GM21515 (cell line): Measurements from ENCODE around the gene CDH22.

Experiments
- ATAC-seq: cut with Tn5 transposase; IDR thresholded peaks from one replicate; pipeline ENCODE4 v1.9.1; 2021; ENCODE audit not compliant: unreplicated experiment

Gene CDH22

DNA sequence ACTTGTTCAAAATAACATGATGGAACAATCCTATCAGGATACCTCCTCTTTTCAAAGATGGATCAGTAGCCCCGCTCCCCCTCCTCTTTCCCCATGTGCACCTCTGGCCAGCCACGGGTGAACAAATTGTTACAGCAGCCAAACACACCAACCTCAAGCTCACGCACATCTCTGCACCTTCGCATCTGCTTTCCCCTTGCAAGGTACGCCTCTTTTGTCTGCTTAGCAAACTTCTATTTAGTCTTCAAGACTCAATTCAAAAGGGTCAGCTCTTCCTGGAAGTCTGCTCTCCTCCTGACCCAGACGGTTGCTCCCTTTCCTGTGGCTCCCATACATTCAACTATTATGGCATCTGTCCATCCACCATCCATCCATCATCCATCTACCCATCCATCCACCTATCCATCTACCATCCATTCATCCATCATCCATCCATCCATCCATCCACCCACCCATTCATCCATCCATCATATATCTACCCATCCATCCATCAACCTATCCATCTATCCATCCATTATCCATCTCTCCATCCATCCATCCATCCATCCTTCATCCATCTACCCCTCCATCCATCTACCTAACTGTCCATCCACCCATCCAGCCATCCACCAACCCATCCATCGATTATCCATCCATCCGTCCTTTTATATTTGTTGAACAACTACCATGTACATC lies 36.3 kb upstream of the CDH22 start:
- no peak for ATAC-seq

DNA sequence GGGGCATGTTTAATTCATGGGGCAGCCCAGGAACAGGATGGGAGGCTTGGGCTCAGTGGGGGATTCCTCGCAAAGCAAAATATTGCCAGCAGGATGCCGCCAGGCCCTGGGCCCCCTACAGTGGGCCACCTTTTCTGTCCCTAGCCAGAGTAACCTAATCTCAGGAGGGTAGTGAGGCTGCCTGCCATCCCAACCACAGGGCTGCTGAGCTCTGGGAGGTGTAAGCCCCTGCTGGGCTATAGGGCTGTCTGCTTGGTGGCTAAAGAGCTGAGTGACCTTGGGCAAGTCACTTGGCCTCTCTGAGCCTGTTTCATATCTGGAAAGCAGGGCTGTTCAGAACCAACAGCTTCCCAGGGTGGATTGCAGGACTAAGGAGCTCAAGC lies 35.7 kb upstream of the CDH22 start:
- ATAC-seq, result no peak

DNA sequence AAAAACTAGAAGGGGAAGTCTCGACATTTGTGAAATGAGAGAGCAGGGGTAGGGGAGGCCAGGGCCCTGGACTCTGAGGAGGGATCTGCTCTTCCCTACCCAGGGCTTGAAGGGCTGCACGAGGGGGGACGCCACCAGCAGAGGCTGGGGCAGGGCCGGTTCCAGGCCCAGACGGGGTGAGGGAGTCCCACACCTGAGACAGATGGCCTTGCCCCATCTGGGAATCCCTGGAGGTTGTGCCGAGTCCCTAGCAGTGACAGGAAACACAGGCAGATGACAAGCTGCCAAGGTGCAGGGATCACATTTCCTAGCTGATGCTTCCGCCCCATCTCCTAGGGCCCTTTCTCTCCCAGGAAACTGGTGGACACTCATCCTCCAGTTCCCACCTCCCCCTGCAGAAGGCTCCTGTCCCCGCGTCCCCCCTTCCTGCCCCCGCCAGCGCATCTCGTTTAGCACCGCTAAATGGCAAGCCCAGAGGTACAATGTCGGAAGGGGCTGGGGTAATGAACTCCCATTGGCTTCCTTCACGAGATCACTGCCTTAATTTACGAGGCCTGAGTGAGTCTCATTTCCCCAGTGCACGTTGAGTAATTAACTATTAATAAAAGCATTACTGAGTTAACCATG lies 35.2 kb upstream of the CDH22 start:
- no peak for ATAC-seq

DNA sequence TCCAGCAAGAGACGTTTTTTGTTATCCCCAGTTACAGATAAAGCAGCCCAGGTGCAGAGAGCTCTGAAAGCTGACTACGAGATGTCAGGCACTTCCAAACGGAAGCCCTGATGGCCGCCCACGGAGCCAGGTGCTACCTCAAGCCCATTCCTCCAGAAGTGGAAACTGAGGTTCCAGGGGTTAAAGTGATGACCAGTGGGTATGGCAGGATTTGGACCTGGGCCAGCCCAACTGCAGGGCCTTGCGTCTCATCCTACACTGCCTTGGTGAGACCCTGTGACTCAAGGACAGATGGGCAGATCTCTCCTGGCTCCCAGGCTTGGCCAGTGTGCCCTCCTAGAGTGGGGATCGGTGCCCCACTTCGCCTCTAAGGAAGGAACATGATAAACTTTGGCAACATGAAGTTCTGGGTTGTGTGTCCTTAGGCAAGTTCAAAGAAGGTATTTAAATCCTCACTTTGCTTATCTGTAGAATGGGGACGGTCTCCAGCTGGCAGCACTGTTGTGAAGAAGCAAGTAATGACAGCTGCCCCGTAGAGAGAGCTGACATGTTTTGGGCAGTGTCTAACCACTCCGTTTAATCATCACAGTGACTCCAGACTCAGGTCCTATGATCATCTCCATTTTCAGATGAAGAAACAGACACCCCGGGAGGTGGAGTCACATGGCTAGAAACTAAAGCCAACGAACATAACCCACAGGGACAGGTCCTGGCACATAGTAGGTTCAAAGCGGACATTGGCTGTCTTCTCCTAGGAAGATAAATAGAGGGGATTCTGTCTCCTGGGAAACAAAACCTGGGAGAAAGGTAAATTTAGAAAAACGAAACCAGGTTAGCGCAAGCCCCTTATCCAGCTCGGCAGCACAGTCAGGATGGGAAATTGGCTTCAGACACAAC lies 34.4 kb upstream of the CDH22 start:
- ATAC-seq, result no peak

DNA sequence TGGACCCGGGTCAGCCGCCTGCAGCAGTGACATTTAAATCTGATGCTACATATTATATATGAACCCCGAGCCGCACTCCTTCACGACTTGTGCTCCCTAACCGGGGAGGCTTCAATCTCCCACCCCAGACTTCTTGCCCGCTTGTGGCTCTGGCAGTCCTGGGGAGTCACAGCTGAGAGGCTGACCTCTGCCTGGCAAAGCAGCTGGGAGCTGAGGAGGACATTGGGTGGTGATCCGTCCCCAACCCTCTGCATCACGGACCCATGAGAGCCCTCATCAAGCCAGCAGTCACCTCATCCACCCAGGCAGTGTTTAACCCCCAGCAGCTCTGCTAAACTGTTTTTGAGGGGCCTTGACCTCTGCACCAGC lies 33.7 kb upstream of the CDH22 start:
- no peak for ATAC-seq

DNA sequence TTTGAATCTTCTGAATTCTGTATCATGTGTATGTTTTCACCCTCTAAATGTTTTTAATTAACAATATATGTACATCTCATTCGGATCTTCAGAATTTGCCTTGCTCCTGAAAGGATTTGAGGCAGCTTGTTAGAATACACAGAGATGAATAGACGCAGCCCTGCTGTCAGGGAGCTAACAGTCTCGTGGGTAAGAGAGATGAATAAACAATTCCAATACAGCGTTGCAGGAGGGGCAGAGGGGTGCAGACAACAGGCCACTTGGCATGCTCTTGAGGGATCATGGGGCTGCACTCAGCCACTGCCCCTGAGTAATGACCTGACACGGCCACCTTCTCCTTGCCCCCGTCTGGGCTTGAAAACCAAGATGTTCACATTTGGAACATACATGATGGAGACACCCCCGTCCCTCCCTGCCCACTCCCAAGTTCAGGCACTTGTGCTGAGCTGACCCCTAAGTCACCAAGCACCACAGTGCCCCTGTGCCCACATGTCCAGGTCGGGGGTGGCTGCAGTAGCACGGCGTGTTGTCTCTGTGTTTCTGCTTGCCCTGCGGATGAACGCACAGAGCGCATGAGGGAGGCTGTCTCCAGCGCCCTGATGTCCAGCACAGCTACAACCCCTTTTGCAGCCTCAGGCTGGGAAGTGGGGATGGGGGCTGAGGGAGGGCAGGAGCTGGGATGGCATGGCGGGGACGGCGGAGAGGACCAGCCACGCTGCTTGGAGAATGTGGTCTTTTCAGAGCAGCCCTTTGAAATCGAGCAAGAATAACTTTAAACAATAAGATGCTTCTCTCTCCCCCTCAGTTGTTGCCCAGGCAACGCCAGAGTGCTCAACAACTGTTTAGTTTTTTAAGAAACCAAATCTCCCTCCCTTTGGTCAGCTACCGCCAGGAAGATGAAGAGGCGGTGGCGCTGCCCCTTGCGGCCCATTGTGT lies 33.0 kb upstream of the CDH22 start:
- ATAC-seq, result no peak

DNA sequence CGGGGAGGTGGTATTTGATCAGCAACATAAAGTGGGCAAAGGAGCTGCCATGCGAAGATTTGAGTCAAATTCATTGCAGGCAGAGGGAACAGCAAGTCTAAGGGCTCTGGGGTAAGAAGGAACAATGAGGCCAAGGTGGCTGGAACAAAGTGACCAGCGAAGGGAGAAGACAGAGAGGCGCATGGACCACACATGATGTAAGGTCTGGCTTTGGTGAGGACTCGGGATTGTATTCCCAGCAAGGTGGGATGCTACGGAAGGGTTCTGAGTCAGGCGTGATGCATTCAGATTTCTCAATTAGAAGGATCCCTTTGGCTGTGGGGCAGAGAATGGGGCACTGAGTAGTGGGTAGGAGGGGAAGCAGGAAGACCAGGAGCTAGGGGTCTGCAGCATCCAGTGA lies 30.7 kb upstream of the CDH22 start:
- no peak for ATAC-seq

DNA sequence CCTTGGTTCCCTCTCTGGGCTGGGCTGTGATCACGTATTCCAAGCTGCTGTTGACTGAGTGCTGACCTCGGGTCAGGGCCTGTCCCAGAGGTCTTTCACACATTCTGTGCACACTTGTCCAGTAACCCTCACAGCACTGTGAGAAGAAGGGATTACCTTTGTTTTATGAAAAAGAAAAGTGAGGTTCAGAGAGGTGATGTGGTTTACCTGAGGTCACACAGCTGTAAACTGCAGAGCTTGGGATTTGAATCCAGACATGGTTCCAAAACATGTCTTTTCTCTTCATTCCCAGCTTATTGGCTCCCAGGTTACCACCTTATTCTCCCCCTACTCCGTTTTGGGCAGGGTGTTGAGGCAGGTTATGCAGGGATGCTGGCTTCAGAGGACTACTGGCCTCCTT lies 28.4 kb upstream of the CDH22 start:
- no peak for ATAC-seq

DNA sequence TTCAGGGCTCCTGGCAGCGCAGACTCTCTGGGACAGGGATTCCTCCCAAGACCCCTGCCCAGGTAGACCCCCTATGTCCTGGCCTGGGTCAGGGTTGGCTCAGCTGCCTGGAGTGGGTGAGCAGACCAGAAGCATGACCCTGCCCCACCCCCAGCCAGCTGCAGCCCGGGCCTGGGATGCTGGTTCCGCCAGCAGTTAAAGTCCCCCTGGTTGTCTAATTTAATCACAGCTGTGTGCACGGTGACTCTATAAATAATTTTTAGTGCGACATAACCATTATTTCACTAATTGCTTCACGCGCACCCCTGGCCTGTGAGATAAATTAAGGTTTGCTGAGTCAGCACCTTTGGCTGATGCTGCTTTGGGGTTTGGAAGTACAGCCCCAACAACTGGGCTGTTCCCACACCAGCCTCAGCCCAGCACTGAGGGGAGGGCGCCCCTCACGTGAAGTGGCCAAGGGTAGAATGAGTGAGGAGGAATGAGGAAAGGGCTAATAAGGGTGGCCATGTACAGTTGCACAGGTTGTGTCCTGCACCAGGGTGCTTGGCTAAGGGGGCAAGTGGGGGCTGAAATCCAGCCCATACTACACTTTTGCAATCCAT lies 26.1 kb upstream of the CDH22 start:
- ATAC-seq, result no peak

DNA sequence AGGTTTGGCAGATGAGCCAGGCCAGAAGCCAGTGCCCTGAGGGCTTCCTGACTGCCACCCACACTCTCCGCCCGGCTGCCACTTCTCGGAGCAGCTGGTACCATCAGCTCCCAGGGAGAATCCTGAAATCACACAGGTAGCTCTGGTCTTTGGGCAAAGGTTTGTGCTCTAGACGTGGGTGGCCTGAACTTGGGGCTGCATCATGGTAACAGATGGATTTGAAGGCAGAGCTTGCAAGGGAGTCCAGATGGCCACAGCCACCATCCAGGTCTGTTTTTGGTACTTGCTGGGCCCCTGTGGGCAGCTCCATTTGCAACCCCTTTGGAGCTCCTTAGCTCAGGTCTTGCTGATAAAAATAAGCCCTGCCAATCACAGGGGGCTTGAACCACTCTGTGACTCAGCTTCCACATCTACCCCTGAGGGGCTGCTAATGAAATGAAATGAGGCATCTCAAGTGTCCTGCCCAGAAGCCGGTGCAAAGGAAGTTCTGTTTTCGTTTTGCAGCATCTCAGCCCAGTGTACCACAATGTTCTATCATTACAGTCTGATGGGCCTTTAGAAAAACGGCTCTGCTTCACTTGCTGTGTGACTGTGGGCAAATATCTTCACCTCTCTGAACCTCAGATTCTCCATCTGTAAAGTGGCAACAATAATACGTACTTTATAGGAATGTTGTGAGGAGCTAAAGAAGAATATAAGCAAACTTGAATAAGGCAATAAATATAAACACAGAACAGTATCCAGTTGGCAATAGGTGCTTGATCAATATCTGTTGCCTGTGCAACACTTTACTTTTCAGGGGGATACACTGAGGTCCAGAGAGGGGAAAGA lies 25.1 kb upstream of the CDH22 start:
- ATAC-seq, result no peak

DNA sequence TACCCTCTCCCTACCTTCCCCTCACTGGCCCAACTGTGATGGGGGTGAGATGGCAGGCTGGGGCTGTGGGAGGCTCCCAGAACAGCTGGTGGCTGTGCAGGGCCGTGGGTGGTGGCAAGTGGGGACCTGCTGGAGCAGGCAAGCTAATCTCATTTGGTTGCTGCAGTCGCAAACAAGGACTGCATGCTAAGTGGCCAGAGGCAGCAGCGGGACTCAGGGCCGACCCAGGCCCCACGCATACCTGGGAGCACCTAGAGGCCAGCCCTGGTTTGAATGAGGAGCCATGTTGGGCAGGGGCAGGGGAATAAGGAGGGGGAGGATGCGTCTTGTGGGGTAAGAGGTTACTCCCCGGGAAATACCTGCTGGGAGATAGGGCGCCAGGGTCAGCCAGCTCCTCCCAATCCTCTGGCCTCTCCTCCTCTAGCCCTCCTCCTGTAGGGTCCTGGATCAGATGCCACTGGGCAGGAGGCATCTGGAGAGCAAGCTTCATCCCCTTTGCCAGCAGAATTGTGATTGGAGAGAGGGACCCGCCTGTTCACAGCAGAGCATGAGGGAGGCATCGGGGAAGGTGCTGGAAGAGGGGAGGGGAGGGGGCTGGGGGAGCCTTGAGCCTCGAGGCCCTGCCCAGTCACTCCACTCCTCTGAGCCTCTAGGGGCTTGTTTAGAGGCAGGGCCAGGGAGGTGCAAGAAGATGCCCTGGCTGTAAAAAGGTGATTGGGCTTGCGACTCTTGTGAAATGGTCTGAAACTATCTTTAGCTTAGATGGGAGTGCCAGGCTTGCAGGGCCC lies 24.3 kb upstream of the CDH22 start:
- ATAC-seq, result no peak

DNA sequence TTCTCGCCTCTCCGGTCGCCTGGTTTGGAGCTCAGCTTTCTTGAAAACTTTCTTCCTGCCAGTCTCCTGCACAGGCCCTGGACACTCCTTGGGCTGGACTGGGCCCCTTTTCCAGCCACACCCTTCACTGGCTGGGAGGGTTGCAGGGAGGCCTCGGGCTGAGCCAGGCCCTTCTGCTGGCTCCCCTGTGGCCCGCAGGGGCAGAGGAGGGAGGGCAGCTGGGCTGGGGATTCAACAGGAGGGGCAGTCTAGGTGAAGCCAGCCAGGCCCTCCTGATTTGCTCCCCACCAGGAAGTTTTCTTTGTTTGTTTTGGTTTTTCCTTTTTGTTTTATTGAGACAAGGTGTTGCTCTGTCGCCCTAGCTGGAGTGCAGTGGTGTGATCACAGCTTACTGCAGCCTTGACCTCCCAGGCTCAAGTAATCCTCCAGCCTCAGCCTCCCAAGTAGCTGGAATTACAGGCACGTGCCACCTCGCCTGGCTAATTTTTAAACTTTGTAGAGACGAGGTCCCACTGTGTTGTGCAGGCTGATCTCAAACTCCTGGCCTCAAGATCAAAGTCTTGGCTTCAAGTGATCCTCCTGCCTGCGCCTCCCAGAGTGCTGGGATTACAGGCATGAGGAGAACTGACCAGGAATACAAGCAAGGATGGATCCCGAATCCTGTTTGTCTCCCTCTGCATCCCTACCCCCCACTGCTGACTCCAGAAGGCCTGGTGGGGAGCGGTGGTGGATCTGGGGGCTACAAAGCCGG lies 23.5 kb upstream of the CDH22 start:
- ATAC-seq, result no peak

DNA sequence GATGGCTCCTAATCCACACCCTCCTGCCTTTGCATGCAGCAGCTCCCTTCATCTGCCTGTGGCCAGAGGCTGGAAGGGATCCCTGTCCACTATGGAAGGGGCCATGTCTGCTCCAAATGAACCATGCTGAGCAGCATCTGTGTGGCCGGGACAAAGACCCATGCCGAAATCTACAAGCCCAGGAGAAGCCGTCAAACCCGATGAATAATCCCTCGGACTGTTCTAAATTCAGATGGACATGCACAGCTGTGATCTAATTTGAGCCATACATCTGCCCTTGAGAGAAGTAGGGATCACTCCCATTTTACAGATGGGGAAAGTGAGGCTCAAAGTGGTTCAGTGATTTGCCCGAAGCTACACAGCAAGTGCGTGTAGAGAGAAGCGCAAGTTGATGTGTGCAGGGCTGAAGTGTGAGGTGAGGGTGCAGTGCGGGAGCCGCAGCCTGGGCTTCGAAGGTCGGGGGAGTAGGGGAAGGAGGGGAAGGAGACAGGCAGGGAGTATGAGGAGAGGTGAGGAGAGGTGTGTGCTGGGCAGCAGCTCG lies 22.6 kb upstream of the CDH22 start:
- no peak for ATAC-seq

DNA sequence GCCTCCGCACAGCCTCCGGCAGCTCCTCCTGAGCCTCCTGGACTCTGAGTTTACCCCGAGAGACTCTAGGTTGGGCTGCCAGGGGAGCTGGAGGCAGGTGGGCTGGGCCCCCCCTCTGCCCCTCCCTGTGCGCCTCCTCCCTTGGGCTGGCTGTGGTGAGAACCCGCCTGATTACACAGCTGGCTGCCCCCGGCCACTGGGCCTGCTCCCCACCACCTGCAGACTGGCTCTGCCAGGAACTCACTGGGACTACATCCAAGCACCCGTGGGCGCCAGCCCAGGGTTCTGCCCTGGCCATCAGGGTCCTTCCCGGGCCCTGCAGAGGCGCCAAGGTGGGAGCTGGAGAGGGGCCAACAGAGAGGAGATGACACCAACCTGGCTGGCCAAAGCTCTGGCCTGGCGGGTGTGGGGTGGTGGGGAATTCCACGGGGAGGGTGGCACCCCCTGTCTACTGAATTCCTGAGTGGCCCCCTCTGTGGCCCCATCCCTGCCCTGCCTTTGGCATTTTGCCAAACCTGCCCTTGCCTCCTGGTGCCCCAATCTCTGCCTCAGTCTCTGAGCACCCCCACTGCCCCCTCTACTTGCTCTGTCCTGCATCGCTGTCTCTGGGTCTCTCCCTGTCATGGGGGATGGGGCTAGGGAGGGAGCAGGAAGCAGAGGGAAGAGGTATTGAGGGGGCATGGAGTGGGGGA lies 21.9 kb upstream of the CDH22 start:
- ATAC-seq, result no peak

DNA sequence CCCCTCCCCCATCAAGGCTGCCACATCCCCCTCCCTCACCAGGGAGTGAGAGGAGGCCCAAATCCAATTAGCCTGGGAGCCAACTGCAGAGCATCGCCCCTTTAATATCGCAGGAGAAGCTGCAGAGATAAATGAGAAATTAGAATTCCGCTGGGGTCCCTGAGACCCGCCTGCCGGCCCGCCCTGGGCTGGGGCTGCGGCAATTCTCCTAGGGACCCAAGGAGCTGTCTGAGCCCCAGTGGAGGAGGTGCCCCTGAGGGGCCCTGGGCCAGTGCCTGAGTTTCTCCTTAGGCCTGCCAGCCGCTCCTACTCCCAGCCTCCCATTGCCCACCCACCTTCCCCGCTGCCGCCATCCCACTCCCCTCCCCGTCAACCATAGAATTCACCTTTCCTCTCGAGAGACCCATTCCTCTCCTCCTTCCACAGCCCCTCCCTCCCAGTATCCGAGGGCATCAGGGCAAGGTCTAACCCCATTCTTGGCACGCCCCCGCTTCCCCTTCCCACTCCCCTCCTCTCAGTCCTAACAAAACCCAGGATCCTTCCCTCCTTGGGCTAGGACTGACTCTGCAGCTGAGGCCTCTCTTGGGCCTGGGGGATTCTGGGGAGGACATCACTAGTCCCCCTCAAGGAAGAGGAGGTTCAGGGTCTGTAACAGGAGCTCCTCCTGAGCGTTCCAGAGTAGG lies 20.0 kb upstream of the CDH22 start:
- no peak for ATAC-seq

DNA sequence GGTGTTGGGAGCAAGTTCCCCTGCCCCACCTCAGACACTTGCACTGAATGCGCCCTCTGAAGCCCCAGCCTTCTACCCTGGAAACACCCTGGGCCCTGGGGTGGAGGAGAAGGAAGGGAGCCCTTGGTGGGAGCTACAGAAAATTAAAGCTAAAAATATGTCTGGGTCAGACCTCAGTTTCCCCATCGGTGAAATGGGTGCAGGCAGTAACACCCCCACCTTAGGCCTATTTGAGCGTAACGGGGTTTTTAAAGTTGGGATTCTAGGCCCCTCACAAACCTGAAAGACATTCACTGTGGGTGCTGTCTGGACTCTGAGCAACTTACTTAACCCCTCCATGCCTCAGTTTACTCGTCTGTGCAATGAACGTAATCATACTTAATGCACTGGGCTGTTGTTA lies 19.3 kb upstream of the CDH22 start:
- no peak for ATAC-seq

DNA sequence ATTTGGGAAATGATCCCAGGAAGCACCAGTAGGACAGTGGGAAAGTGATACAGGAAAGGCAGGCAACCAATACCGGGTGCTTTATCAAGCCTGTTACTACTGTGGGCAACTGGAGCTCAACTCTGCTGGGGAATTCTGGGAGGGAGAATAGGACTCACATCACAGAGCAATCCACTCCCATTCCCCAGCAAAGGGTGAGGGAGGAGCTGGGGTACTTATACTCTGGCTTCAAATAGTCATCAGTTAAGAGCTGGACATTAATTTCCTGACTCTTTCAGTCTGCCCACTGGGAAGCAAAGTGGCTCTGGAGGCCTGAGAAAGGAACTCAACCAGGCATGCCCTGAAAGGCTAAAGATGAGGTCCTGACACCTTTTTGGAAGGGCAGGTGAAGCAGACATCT lies 17.5 kb upstream of the CDH22 start:
- ATAC-seq, result no peak
